ENCODE data around the gene PKD1.
"Not testable (repeated sequence)": the region's sequence is repeated elsewhere in the genome, so short reads cannot be mapped to it uniquely, and the experiment has no call there.

Gene PKD1

DNA sequence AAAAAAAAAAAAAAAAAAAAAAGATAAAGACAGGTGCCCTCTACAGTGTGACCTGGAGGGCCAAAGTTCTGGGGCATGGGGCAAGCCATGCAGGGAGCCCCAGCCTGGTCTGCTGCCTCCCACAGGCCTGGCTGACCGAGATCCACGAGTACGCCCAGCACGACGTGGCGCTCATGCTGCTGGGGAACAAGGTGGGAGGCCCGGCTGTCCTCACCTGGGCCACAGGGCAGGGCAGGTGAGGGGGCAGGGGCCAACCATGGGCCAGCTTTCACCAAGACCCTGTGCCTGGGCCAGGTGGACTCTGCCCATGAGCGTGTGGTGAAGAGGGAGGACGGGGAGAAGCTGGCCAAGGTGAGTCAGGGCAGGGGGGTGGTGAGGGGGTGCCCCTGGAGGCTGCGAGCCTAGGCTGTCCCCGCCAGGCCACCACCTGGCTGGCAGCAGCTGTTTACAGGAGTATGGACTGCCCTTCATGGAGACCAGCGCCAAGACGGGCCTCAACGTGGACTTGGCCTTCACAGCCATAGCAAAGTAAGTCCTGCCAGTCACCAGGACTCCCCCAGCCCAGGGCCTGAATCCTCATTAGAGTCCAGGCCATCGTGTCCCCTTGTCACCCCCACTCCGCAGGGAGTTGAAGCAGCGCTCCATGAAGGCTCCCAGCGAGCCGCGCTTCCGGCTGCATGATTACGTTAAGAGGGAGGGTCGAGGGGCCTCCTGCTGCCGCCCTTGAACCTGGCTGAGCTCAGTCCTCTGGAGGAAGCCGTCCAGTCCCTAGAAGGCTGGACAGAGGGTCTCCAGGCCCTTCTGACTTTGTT is 17.2 kb upstream of the PKD1 start:
- peak in 1 of 56 donors; percentile 45 for DNase-seq

DNA sequence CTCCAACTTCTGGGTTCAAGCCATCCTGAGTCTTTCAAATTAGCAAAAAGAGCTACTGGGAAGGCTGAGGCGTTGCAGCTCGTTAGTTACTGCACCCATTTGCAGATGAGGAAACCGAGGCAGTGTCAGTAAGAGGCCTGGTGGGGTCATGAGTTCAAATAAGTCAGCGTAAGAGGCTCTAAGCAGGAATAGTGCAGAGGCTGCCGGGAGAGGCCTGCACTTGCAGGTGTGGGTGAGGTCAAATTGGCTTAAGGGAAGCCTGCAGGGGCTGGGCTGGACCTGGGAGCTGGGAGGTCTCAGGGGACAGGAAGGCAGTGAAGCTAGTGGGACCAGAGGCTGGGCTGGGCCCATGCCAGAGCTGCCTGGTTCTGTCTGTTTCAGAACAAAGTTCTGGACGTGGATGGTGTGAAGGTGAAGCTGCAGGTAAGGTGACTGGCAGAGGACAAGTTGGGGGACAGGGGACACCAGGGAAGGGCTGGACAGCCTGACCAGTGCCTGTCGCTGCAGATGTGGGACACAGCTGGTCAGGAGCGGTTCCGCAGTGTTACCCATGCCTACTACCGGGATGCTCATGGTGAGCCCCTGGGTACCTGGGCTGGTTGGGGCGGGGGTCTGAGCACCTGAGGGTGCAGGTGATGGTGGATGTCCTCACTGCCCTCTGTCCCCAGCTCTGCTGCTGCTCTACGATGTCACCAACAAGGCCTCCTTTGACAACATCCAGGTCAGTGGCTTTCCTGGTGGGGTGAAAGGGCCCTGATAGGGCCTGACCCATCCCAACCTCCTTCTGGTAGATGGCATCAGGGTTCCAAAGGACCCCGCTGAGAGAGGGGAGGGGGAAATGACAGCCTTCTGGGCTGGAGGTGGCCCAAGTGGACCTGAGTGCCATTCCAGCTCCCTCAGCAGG is 15.7 kb upstream of the PKD1 start:
- no peak for DNase-seq

DNA sequence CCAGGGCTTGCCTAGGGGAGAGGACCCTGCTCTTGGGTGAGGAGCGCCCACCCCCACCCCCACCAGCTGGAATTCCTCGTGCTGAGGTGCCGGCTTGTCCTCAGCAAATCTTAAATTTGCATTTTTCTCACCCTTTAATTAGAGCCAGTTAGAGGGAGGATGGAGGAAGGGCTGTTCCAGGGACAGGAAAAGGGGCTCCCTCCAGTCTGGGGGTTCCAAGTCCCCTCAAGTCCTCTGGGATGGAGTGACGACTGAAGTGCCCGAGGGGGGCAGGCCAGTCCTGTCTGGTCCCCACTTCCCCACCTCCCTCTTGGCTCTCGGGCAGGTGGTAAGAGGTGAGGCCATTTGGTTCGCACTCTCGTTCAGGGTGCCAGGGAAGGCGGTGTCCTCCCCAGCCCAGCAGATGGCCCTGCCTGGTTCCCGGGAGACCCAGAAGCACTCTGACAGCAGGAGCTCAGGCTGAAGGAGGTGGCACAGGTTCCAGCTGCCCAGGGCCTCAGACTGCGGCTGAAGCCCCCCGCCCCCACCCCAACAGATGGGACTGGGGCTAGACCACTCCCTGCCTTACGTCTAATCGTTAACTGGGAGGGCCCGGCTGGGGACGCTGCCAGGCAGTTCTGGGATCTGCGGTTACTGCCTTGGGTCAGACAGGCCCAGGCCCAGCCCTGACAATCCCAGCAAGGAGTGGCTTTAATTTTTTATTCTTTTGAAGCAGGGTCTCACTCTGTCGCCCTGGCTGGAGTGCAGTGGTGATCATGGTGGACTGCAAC is 14.9 kb upstream of the PKD1 start:
- DNase-seq, result no peak

DNA sequence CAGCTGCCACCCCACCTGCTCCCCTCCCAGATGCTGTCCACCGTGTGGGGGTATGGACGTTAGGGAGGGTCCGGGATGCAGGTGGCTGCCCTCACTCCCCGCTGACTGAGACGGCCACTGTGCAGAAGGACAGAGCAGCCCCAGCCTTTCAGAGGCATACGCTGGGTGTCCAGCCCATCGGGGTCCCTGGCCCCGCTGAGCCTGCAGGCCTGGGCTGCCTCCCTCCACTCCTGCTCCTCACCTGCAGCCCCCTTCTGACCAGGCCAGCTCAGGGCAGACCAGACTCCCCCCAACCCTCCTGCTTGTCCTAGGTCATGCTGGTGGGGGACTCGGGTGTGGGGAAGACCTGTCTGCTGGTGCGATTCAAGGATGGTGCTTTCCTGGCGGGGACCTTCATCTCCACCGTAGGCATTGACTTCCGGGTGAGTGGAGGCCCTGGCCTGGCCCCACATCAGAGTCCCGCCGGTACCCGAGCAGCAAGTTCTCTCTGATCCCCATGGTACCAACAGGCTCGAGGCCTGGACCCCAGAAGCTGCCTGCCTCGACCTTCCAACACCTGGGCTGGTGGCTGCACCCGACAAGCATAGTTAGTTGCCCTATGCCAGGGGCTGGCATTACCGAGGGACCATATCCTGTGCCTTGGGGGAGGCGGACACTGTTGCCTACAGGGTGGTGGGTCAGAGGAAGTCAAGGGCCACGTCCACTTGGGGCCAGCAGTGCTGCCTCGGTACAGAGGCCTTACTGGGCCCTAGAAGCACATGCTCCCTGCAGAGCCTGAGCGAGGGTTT is 14.1 kb upstream of the PKD1 start:
- no peak for DNase-seq

DNA sequence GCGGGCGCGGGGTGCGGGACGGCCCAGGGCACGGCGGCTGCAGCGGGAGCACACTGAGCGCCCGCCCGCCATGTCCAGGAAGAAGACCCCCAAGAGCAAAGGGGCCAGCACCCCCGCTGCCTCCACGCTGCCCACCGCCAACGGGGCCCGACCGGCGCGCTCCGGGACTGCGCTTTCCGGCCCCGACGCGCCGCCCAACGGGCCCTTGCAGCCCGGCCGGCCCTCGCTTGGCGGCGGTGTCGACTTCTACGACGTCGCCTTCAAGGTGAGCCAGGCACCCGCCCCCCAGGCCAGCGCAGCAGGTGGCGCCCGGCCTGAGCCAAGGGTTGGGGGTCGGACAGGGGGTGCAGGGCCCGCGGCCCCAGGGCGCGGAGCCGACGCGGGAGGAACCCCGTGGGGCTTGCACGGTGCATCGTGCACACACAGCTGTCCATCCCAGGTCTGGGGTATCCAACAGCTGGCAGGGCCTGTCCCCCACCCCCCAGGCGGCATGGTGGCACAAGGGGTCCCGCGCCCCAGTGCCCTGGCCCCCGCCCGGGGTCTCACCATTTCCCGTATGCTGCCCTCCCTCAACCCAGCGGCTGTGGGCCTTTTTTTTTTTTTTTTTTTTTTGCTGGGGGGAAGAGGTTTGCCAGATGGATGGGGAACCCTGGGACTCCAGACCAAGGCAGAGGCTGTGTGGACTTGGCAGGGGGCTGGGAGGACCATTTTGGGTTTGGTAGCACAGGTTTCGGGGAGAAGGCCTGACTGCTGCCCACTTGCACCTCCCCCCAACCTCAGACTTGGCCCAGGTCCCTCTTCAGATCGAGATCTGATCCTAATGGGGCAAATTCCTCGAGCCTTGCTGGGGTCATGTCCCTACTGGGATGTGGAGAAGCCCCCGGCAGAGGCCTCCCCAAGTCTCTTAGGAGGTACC is 13.3 kb upstream of the PKD1 start:
- no peak for DNase-seq

DNA sequence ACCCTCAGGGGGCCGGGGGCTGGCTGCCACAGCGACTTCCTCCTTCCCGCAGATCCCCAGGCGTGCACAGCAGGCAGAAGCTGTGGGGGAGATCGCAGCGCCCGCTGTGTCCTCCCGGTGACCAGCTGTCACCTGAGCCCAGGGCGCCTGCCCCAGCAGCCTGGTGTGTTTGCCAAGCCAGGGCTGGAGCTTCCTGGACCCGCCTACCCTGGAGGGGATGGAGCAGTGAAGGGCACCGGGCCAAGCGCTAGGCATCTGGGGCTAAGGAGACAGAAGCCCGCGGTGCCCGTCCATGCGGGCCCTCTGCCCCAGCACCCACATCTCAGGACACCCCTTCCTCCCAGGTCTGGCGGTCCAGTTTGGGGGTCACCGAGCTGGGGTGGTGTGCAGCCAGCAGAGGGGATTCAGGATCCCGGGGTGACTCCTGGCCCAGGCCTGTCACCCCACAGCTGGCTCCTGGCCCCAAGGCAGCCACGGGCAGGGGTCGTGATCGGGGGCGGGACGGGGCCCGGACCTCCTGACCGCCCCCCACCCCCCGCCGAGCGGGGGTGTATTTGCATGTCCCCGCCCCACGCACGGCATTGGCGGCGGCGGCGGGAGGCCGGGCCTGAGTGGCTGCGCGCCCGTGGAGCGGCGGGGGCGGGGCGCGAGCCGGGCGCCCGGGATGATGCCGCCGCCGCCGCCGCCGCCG is 12.4 kb upstream of the PKD1 start, which contains the start of gene RAB26:
Gene RAB26, plus strand, starts transcription at position 645 of the 691 bp plus-strand sequence. CDS start 159 bp downstream, outside the sequence.
- peak in 44 of 56 donors; percentile 15 to 82 (median 56) for DNase-seq

DNA sequence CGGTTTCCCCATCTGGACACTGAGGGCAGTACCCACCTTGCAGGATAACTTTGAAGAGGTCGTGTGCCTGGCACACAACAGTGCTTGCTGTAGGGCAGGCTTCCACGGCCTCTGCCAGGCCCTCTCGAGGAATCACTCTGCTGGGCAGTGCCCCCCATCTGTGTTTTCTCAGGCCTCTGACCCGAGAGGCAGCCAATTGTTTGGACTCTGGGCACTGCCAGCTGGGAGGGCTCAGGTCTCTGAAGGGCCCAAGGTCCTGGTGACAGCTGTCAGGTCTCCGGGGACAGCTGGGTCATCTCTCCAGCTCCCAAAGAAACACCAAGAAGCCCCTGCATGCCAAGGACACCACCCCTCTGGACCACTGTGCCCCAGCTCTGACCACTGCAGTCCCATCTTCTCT is 11.7 kb upstream of the PKD1 start:
- DNase-seq, result no peak

DNA sequence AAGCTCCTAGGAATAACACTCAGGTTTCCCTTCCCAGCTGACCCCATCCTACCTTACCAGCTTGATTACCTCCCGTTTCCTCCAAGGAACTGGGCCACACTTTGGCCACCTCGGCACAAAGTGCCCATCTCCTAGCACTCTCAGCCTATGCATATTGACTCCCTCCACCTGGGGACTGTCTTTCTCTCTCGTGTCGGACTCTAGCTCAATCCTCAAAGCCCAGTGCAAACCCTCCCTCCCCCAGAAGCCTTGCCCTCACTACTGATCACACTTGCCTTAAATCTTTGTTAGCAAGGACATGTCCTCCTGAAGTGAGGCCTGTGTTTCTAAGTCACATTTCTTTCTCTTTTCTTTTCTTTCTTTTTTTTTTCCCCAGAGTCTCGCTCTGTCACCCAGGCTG is 10.1 kb upstream of the PKD1 start:
- no peak for DNase-seq

DNA sequence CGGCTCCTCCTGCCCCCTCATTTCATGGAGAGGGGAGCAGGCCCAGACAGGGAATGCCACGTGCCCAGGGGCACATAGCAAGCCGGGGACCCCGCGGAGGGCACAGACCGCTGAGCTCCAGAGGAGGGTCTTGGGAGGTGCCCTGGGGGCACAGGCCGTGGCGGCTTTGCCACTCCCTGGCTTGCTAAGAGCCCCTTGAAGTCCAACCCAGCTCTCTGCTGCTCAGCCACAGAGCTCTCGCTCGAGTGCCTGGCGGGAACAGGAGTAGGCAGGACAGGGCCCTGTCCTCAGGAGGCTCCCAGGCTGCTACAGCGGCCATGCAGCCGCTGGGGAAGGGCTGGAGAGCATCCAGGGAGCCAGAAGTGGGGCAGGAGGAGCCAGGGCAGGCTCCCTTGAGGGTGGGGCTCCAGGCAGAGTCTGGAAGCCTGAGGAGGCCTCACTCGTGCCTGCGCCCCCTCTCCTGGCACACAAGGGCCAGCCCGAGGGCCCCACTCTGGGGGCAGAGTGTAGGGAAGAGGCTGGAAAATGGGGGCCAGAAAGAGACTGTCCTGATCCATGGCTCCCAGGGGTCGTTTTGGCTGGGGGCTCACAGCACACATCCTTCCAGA is 8.3 kb upstream of the PKD1 start:
- DNase-seq, result no peak

DNA sequence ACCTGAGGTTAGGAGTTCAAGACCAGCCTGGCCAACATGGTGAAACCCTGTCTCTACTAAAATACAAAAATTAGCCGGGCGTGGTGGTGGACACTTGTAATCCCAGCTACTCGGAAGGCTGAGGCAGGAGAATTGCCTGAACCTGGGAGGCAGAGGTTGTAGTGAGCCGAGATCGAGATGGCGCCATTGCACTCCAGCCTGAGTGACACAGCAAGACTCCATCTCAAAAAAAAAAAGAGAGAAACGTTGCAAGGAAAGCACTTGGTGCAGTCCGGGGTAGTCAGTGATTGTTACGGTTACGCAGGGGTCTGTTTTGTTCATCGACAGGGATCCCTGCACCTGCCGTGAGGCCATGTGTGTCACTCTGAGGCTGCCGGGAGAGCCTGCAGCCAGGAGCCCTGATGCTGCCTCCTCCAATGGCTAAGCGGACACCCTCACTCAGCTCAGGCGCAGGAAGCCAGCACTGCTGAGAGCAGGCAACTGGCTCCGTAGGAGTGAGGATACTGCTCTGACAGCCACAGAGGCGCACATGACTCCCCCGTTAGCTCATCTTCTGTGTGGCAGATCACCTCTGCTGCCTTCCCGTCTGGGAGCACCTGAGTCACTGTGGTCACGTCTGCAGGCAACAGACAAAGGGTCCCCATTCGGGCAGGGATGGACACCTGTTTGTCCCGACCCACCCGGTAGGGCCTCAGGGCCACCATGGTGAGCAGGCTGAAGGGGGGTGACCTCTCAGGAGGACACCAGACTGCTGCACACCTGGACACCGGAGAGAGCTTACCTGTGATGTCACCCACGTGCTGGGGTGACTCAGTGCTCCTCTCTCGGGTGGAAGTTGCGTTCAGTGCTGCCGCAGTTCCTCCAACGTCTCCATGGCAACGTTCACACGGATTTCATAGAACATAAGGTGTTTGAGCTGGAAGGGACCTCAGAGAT is 7.5 kb upstream of the PKD1 start:
- peak in 40 of 56 donors; percentile 41 to 90 (median 74) for DNase-seq

DNA sequence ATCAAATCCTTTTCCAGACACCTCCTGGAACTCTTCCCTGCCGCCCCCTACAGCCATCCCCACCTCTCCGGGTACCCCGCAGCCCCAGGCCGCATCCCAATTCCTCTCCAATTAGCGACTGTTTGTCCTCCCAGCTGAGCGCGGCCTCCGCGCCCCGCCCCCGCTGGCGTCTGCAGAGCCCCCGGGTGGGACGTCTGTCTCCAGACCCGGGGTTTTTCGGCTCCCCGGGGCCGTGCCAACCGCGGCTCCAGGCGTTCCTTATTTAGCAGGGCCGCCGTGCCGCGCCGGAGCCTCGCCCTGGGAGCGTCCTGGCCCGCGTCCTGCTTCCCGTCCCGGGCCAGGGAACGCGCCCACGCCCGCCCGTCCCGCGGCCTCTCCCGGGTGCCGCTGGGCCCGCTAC is 627 bp downstream of the PKD1 start:
- DNase-seq, result peak in 2 of 56 donors; percentile 15 to 36

DNA sequence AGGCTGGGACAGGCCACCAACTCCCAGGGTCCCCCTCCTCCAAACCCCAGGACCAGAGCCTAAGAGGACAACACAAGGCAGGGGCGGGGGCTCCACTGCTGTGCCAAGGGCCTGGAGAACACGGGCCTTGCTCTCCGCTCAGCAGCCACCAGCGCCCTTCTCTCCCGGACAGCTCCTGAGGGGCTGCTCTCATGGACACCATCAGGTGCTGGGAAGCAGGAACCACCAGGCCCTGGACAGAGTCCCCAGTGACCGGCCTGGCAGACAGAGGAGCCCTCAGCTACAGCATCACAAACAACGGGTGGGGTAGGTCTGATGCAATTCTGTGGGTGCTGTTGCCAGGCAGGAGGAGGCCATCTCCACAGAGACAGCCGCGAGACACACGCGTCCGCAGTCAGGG is 1.9 kb downstream of the PKD1 start:
- DNase-seq, result peak in 1 of 56 donors; percentile 4

DNA sequence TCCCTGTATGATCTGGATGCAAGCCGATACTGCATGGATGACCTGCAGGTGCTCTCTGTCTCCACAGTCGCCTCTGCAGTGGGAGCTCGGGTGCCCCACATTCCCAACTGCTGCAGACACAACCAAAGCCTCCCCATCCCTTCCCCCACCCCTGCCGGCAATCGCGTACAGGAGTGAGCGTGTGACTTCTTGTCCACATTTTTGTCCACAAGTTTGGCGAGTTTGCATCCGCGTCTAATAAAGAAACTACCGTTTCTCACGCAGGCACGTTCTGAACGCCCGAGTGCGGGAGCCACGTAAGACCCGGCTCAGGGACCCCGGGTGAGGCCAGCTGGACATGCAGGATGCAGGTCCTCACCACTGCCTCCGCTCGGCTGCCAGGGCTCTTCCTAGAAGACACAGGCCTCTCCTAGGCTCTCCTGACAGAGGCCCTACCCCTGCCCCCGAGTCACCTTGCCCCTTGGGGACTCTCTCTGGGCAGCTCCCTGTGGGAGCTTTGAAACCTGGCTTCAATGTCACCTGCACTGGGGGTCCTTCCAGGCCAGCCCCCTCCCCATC is 5.7 kb downstream of the PKD1 start:
- not testable (repeated sequence) for DNase-seq

DNA sequence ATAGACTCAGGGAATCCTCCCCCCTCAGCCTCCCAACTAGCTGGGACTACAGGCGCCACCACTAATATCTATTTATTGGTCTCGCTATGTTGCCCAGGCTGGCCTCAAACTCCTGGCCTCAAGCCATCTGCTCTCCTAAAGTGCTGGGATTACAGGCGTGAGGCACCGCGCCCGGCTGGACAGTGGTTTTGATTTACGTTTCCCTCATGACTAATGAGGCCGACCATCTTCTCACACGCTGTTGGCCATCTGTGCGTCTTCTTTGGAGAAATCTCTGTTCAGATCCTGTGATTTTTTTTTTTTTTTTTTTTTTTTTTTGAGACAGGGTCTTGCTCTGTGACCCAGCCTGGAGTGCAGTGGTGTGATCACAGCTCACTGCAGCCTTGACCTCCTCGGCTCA is 6.4 kb downstream of the PKD1 start:
- not testable (repeated sequence) for DNase-seq

DNA sequence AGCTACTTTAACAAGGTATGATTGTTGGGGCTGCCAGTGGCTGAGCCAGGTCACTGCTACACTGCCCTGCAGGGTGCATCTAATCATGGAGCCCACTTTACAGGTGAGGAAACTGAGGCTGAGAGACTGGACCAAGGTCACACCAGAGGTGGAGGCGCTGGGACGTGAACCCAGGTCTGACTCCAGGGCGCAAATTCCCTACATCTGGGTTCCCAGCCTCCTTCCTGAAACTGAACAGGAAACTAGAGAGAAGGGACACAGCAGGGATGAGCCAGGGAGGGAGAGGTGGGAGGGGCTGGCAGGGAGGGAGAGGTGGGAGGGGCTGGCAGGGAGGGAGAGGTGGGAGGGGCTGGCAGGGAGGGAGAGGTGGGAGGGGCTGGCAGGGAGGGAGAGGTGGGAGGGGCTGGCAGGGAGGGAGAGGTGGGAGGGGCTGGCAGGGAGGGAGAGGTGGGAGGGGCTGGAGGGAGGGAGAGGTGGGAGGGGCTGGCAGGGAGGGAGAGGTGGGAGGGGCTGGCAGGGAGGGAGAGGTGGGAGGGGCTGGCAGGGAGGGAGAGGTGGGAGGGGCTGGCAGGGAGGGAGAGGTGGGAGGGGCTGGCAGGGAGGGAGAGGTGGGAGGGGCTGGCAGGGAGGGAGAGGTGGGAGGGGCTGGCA is 7.9 kb downstream of the PKD1 start:
- peak in 3 of 56 donors; percentile 16 to 56 (median 26) for DNase-seq

DNA sequence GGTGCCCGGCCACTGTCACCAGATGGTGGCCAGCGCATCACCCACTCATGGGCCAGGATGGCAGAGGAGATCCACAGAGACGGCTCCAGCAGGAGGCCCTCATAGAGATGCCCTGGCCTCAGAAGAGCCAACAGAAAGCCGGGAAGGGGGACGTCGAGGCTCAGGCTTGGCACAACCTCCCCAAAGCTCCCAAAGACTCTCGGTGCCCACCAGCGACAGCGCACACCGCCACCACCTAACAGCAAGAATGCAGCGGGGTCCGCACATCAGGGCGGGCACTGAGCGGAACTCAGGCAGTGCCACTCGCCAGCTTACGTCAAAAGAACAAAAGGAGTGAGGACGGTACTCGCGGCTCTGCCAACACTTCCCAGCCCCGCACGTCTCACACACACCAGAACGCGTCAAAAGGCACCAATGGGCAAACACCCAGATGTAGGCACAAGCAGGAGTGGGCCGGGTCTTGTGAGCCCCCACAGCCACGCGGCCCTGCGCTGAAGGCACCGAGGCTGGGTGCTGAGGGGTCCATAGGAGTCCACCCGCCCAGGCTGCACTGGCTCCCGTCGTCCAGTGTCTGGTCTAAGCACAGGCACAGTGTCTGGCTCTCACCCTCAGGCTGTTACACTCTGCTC is 8.7 kb downstream of the PKD1 start:
- DNase-seq, result peak in 20 of 56 donors; percentile 14 to 58 (median 33)
